Gastroesophageal sphincter (tissue), 4 donors: ENCODE measurements around the gene MPDZ. TPM values are rescaled to one million over a fixed set of nuclear protein-coding genes. Genes with fewer than 3 reads are reported as not detected.

ENCODE experiments used
- ATAC-seq: fragments of 150-250 bp; one replicate; pipeline ENCODE4 v1.9.1; 2016; ENCODE audit warnings: mild to moderate bottlenecking, moderate library complexity
- H3K27ac ChIP-seq, 4 donors: fragments of 200-600 bp; sonication (generic) in 3 of 4; 1 replicate in 3 of 4; 2 replicates in 1 of 4; pipeline ENCODE4 v1.5.1; 2016 to 2019
- H3K27me3 ChIP-seq: fragments of 200-600 bp; sonication (generic); one replicate; pipeline ENCODE4 v1.5.1; 2019
- H3K36me3 ChIP-seq, 2 donors: fragments of 200-600 bp; sonication (generic); one replicate each; pipeline ENCODE4 v1.5.1; 2019; ENCODE audit warnings: control low read depth in 1 of 2
- H3K4me1 ChIP-seq, 3 donors: fragments of 200-600 bp; sonication (generic); 1 replicate in 2 of 3; 2 replicates in 1 of 3; pipeline ENCODE4 v1.5.1; 2016 to 2019; ENCODE audit warnings: control low read depth in 2 of 3
- H3K4me3 ChIP-seq, 2 donors: fragments of 200-600 bp; sonication (generic); one replicate each; pipeline ENCODE4 v1.5.1; 2019; ENCODE audit warnings: mild to moderate bottlenecking in 1 of 2, moderate library complexity in 1 of 2
- H3K9me3 ChIP-seq, 3 donors: fragments of 200-600 bp; sonication (generic); one replicate each; pipeline ENCODE4 v1.5.1; 2017 to 2019; ENCODE audit warnings: control low read depth in 2 of 3
- CTCF ChIP-seq, 4 experiments: fragments of 200-600 bp in 2 of 4; fragments of 450-650 bp in 2 of 4; sonication (generic) in 1 of 4; IDR thresholded peaks; one replicate each; pipeline ENCODE4 v1.5.1; 2017 to 2019; ENCODE audit warnings: antibody characterized with exemption in 4 of 4, mild to moderate bottlenecking in 2 of 4, moderate library complexity in 2 of 4
- EP300 ChIP-seq: sonication (generic); formaldehyde crosslinking; IDR thresholded peaks from one replicate; pipeline ENCODE4 v1.6.1; 2017; ENCODE audit warnings: antibody characterized with exemption, mild to moderate bottlenecking
- POLR2A ChIP-seq, 2 donors: fragments of 450-650 bp; IDR thresholded peaks; one replicate each; pipeline ENCODE4 v1.6.1; 2017; ENCODE audit warnings: antibody characterized with exemption in 2 of 2, mild to moderate bottlenecking in 2 of 2, moderate library complexity in 1 of 2
- POLR2AphosphoS5 ChIP-seq: sonication (generic); formaldehyde crosslinking; IDR thresholded peaks from one replicate; pipeline ENCODE4 v1.6.1; 2017; ENCODE audit warnings: antibody characterized with exemption
- WGBS, 2 donors: methylation state at CpG; one replicate each; pipeline ENCODE4 v1.1.5; 2018; ENCODE audit warnings: low coverage in 1 of 2; 5-methylcytosine and 5-hydroxymethylcytosine counted together
- total RNA-seq, 4 donors: library from RNA; depleted of rRNA; stranded (reverse); fragments of >200 nt; gene quantifications; one replicate each; pipeline ENCODE4 v1.1.0, GENCODE V29; 2016

Gene MPDZ
- total RNA-seq, 4 donors from 2014 or later = 71.8 to 102 (median 81.2) TPM

- ATAC-seq = no peak
- Histone ChIP-seq H3K9me3 (no peaks in the 10 kb centered on the region), H3K36me3 (peaks cover 0 to 46% of the 10 kb centered on the region in 2 donors), H3K27me3 (no peaks in the 10 kb centered on the region), H3K27ac (no peak overlapping the region), H3K4me3 (no peak overlapping the region), H3K4me1 (no peaks in the 10 kb centered on the region)
- WGBS, 2 donors = 91 to 100% methylated on average over 2 of the region's 2 CpGs
- TF ChIP-seq POLR2A (IDR thresholded peaks at IDR 0.05) (no peak), POLR2AphosphoS5 (no peak), EP300 (no peak), CTCF (IDR thresholded peaks at IDR 0.05) (no peak)
Measured at GRCh38 chr9:13166996-13167395, 112.5 kb downstream of the MPDZ start.

- Histone ChIP-seq H3K4me1 (no peaks in the 10 kb centered on the region), H3K4me3 (no peak overlapping the region), H3K27me3 (no peaks in the 10 kb centered on the region), H3K9me3 (no peaks in the 10 kb centered on the region), H3K36me3 (peaks cover 0 to 51% of the 10 kb centered on the region in 2 donors), H3K27ac (no peak overlapping the region)
- WGBS, 2 donors = 89 to 100% methylated on average over 2 of the region's 2 CpGs
- ATAC-seq = no peak
- TF ChIP-seq POLR2AphosphoS5 = no peak
- TF ChIP-seq POLR2A (IDR thresholded peaks at IDR 0.05) = no peak
- TF ChIP-seq CTCF (IDR thresholded peaks at IDR 0.05) = no peak
- no peak for TF ChIP-seq EP300
Measured at GRCh38 chr9:13165956-13166355, 113.5 kb downstream of the MPDZ start.

- Histone ChIP-seq H3K4me3 (no peak overlapping the region), H3K36me3 (peaks cover 0 to 47% of the 10 kb centered on the region in 2 donors), H3K27me3 (no peaks in the 10 kb centered on the region), H3K9me3 (no peaks in the 10 kb centered on the region), H3K4me1 (no peaks in the 10 kb centered on the region), H3K27ac (no peak overlapping the region)
- WGBS, 2 donors = 92 to 99% methylated on average over 7 of the region's 7 CpGs
- TF ChIP-seq POLR2AphosphoS5 (no peak), CTCF (IDR thresholded peaks at IDR 0.05) (no peak), POLR2A (IDR thresholded peaks at IDR 0.05) (no peak), EP300 (no peak)
- ATAC-seq = no peak
Measured at GRCh38 chr9:13165236-13165945, 114.1 kb downstream of the MPDZ start.

GRCh38 chr9:13163946-13164345 lies 115.5 kb downstream of the MPDZ start:
- Histone ChIP-seq H3K4me3 (no peak overlapping the region), H3K9me3 (no peaks in the 10 kb centered on the region), H3K27ac (no peak overlapping the region), H3K36me3 (peaks cover 0 to 46% of the 10 kb centered on the region in 2 donors), H3K4me1 (peaks cover 0 to 9% (median 0%) of the 10 kb centered on the region in 3 donors), H3K27me3 (no peaks in the 10 kb centered on the region)
- WGBS, 2 donors = 88 to 100% methylated on average over 1 to 2 of the region's 2 CpGs
- no peak for ATAC-seq
- TF ChIP-seq POLR2A (IDR thresholded peaks at IDR 0.05) (no peak), EP300 (no peak), CTCF (IDR thresholded peaks at IDR 0.05) (no peak), POLR2AphosphoS5 (no peak)

GRCh38 chr9:13163287-13163686 lies 116.2 kb downstream of the MPDZ start:
- ATAC-seq = no peak
- Histone ChIP-seq H3K9me3 (no peaks in the 10 kb centered on the region), H3K4me3 (no peak overlapping the region), H3K4me1 (peaks cover 0 to 9% (median 0%) of the 10 kb centered on the region in 3 donors), H3K27ac (no peak overlapping the region), H3K36me3 (peaks cover 0 to 43% of the 10 kb centered on the region in 2 donors), H3K27me3 (no peaks in the 10 kb centered on the region)
- no peak for TF ChIP-seq EP300
- TF ChIP-seq POLR2A (IDR thresholded peaks at IDR 0.05) = no peak
- no peak for TF ChIP-seq CTCF (IDR thresholded peaks at IDR 0.05)
- no peak for TF ChIP-seq POLR2AphosphoS5
- WGBS, 2 donors = 65 to 77% methylated on average over 2 of the region's 2 CpGs
